CD4-positive, alpha-beta T cell treated with Interleukin-6 for 4 hours (primary cell): ENCODE results near the gene CEP70.
"Not testable (repeated sequence)": the region's sequence is repeated elsewhere in the genome, so short reads cannot be mapped to it uniquely, and the experiment has no call there.

Experiments used
- DNase-seq: peaks from one replicate; pipeline ENCODE4 v3.0.0-alpha.2; 2020; ENCODE audit warnings: mixed read lengths

CEP70 gene

GRCh38 chr3:138468451-138468850, 125.6 kb downstream of the CEP70 start:
- DNase-seq, result no peak

DNA sequence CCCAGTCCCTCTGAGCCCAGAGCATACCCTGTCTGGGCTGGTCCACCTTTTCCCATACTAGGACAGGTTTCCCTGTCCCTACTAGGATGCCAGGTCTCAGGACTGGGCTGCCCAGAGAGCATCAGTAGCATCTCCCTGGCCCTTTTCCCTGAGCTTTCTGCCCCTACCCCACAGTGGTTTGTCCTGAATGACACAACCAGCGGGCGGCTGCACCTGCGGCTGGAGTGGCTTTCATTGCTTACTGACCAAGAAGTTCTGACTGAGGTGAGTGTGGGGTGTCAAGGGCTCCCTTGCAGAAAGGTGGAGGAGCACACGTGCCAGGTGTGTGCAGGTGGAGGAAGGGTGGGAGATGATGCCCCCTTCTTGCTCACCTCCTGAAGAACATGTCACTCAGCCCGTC, 126.1 kb downstream of the CEP70 start:
- no peak for DNase-seq

- no peak for DNase-seq
Observed at GRCh38 chr3:138465925-138466324, 128.1 kb downstream of the CEP70 start.

DNA sequence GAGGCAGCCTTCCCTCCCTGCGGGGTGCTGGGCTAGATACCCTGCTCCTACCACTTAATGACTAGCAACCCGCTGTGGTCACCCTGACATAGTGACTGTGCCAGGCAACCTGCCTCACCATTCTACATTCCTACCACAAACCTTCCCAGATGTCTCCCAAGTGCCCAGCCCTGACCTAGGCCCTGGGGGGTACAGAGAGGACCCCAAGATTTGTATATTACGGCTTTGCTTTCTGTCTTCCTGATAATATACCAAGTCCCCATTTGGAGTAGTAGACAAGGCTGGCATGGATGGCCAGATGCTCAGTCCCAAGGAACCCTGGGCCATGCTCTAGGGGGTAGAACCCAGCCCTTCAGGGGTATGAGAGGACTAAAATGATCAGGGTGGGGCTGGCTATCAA, 128.6 kb downstream of the CEP70 start:
- DNase-seq, result no peak

GRCh38 chr3:138464491-138464860, 129.6 kb downstream of the CEP70 start:
- no peak for DNase-seq

DNA sequence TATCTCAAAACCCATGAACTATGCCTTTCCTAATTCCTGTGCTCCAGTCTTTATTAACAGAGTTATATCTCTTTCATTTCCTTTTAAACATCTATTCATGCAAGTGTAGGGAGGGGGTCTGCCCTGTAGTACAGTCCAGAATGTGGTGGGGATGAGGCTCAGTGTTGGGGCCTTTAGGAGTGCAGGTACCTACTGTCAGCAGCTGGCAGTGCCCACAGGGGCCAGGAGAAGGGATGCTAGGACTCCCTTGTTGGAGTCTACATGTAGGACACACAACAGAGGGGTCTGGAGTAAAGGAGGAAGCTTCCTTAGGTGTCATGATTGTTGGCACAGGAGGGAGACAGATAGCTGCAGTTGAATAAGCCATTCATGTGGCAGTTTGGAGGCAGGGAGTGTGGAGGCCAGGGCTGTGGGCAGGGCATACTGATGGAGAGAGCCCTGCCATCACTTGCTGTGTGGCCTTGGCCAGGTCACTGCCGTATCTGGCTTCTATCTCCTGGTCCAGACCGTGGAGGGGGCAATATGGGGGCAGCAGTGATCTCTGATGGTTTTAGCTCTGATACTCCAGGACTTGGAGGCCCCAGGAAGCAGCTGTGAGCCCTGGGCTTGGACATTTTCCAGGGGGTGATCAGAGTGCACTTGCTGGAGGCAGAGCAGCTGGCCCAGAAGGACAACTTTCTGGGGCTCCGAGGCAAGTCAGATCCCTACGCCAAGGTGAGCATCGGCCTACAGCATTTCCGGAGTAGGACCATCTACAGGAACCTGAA, 130.2 kb downstream of the CEP70 start:
- no peak for DNase-seq

GRCh38 chr3:138461896-138462295, 132.2 kb downstream of the CEP70 start:
- DNase-seq, result no peak

- DNase-seq, result no peak
Observed at GRCh38 chr3:138461246-138461645, 132.8 kb downstream of the CEP70 start.

DNA sequence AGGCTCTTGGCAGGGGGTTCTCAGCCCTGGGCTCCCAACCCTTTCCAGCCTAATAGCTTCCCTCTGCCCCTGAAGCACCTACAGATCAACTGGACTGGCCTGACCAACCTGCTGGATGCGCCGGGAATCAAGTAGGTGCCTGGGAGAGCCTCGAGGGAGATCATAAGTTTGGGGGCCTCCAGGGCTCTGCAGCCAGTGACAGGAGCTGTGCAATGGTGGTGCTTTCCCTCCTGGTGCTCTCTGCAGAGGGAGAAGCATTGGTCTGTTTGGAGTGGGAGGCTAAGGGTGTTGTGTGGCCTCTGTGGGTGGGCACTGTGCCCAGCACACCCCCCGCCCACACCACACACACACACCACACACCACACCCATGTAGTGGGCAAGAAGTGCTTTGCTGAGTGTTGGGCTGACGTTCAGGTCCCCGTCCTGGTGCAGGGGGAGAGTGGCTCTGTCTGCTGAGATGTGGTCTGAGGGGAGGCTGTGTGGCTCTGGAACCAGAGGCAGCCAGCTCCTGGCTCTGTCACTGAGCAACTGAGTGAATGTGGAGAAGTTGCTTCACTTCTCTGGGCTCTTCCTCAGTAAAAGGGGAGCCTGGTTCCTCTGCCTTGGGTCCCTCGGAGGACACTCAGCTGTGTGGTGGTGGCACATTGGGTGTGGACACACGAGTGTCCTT, 133.4 kb downstream of the CEP70 start:
- DNase-seq, result no peak

DNA sequence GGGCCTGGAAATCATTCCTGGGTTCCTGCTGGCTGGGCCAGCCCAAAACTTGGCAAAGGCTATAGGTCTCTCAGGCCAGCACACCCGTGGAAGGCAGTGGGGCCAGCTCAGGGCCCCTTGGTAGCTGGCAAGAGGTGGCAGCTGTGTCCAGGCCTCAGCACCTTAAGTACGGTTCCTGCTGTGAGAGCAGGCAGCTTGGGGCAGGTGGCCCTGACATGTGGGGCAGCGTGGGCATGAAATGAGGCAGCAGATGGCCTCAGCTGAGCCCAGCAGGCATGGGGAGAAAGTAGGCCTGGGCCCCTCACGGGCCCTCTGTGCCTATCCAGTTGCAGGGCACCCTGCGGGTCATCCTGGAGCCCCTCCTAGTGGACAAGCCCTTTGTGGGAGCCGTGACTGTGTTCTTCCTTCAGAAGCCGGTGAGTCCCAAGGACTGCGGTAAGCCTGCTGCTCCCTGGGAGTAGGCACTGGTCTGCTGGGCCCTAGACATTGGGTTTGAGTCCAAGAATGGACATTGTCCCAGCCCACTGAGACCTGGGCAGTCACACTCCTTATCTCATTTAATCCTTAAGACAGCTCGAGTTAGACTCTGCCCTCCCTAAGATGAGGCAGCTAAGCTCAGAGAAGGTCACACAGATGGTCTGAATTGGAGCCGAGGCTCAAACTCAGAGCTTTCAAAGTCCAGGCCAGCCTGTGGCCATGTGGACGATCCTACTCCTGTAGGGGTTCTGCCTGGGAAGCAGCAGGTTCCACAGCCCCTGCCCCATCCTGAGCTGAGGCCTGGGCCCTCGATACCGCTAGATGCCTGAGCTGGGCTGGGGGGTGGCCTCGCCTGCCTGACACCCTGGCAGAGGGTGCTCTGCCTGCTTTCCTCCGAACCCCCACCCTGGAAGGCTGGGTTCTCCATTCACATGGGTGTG, 134.2 kb downstream of the CEP70 start:
- DNase-seq, result no peak

DNA sequence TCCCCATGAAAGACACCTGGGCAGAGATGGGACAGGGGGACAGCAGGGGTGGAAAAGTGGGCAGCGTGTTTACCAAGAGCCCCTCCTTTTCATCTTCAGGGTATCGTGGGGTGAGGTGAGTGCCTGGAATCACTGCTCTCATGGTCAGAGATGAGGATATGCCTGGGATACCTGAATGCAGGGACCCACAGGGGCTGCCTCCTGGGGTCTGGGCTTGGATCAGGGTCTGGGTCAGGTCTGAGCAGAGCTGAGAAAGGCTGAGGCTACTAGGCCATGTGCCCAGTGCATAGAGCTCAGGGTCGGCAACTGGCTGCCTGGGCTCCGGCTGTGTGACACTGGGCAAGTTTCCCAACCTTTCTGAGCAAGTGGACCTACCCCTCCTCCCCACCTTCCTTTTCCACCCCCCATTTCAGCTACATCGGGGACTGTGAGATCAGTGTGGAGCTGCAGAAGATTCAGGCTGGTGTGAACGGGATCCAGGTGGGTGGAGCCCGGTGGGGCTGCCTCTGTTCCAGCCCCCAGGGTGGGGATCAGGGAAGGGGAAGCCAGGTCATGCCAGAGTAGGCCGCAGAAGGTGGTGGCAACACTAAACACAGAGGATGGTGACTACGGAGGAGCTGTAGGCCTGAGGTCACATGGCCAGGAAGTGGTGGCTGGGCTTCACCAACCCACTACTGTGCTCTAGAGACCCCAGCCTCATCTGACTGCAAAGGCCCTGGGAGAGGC, 135.1 kb downstream of the CEP70 start:
- DNase-seq, result no peak

DNA sequence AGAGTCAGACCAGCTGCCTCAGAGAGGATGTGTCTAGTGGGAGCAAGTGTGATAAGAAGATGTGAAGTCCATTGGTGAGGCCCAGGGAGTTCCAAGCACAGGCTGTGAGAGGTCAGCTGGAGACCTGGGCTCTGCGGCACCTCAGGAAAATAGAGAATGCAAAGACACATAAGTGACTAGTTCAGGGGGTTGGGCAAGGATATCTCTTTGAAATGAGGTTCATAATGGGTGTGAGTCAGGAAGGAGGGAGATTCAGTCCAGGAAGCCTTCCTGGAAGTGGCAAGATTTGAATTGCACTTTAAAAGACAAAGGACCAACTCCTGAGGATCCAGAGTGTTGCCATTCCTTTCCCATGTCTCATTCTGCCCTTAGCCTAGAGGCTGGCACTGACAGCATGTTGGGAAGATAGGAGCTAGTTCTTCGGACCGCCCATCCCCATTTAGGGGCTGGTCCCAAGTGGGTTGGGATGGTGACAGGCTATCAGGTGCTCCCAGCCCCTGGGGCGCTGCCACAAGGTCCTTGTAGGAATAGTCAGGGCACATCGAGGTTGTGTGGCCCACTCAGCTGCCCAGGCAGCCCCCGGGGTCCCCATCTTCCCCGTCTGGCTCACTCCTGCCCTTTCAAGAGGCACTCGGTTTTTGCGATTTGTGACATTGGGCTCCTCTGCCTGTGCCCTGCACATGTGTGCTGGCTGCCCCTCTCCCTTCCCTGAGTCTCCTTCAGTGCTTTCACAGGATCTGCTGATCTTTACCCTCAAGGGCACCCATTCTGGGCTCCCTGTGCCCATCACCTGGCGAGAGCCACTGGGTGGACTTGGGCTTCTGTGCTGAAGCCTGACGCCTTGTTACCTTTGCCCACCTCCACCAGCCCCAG, 136.0 kb downstream of the CEP70 start:
- no peak for DNase-seq

GRCh38 chr3:138456961-138457862, 136.8 kb downstream of the CEP70 start:
- DNase-seq, result no peak

- DNase-seq, result no peak
Observed at GRCh38 chr3:138455801-138456716, 138.0 kb downstream of the CEP70 start.

DNA sequence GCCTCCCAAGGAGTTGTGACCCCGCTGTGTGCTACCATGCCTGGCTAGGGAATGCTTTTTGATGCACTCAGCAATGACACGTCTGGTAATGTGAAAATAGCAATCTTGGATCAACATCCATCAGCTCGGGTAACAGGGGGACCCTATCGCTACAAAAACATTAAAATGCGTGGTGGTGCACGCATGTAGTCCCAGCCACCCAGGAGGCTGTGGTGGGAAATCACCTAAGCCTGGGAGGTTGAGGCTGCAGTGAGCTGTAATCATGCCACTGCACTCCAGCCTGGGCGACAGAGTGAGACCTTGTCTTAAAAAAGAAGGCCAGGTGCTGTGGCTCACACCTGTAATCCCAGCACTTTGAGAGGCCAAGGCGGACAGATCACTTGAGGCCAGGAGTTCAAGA, 140.1 kb downstream of the CEP70 start:
- DNase-seq, result not testable (repeated sequence)

DNA sequence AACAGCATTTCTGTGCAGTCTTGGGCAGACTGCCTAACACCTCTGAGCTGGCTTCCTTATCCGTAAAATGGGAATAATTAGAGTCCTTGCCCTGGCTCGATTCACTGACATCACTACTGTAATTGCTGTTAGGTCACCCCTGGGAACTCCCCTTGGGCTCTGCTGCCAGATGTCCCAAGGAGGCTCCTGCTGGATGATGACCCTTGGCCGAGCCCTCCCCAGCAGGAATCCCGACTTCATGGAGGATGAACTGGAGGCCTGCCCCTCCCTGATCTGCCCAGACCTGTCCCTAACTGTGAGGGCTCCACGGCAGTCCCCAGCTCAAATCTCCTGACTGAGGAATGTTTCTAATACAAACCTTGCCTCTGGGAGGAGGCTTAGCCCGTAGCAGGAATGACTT, 141.6 kb downstream of the CEP70 start:
- no peak for DNase-seq

- DNase-seq, result no peak
Observed at GRCh38 chr3:138451595-138452162, 142.4 kb downstream of the CEP70 start.

DNA sequence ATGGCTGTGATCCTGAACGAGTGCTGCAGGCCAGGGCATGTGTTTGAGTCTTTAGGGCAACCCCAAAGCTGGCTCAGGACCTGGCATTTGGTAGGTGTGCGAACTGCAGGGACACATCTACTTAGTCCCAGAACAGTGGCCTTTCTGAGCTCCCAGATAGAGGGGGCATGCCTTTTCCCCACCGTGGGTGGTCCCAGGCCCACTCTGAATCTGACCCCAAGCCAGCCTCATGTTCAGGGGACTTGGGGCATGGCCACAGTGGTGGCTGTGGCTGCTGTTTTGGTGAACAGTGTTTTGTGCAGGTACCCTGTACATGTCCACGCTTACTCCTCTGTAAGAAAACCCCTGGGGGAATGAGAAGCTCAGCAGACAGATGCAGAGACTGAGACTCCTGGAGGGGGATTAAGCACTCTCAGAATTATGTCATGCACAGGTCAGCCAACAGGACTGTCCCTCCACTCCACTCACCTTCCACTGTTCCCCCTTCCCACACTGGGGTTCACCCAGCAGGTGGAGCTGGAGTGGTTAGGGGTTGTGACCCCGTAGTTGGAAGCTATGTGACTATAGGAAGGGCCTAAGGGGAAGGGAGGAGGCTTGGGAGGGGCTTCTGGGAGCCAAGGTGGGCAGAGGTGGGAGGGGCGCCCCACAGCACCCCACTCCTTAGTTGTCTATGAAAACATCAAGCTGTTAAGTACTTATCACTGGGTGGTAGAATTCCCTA, 143.2 kb downstream of the CEP70 start:
- DNase-seq, result no peak

GRCh38 chr3:138450181-138450580, 143.9 kb downstream of the CEP70 start:
- DNase-seq, result no peak
